Fibroblast of mammary gland (primary cell): ENCODE data around the gene C11orf24.
"Not testable (repeated sequence)": the region's sequence is repeated elsewhere in the genome, so short reads cannot be mapped to it uniquely, and the experiment has no call there.

ENCODE experiments used
- DNase-seq: peaks from one replicate; pipeline ENCODE4 v3.0.0-alpha.2; 2010; ENCODE audit warnings: low read depth
- H3K4me3 ChIP-seq: 2 replicates; pipeline ENCODE4 v1.5.1; 2011; ENCODE audit warnings: low read depth, mild to moderate bottlenecking, low read length, moderate library complexity; ENCODE audit not compliant: control insufficient read depth
- TF ChIP-seq, protein P1 (sequence below): conservative IDR thresholded peaks from 2 replicates; pipeline ENCODE4 v1.5.1; 2011; ENCODE audit warnings: low read depth, low read length, inconsistent platforms; ENCODE audit not compliant: control insufficient read depth, insufficient read depth

C11orf24 gene

GRCh38 chr11:68295271-68295670 is 23.5 kb upstream of the C11orf24 start:
- DNase-seq = no peak
- H3K4me3 ChIP-seq = no peak overlapping the region
- TF ChIP-seq, protein P1, sequence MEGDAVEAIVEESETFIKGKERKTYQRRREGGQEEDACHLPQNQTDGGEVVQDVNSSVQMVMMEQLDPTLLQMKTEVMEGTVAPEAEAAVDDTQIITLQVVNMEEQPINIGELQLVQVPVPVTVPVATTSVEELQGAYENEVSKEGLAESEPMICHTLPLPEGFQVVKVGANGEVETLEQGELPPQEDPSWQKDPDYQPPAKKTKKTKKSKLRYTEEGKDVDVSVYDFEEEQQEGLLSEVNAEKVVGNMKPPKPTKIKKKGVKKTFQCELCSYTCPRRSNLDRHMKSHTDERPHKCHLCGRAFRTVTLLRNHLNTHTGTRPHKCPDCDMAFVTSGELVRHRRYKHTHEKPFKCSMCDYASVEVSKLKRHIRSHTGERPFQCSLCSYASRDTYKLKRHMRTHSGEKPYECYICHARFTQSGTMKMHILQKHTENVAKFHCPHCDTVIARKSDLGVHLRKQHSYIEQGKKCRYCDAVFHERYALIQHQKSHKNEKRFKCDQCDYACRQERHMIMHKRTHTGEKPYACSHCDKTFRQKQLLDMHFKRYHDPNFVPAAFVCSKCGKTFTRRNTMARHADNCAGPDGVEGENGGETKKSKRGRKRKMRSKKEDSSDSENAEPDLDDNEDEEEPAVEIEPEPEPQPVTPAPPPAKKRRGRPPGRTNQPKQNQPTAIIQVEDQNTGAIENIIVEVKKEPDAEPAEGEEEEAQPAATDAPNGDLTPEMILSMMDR = no peak

- TF ChIP-seq, protein P1 = no peak
- no peak for DNase-seq
- no peak overlapping the region for H3K4me3 ChIP-seq
Observed at GRCh38 chr11:68293708-68294107, 21.9 kb upstream of the C11orf24 start.

- TF ChIP-seq, protein P1 = no peak
- no peak for DNase-seq
- H3K4me3 ChIP-seq = no peak overlapping the region
Observed at GRCh38 chr11:68289456-68289855, 17.7 kb upstream of the C11orf24 start.

GRCh38 chr11:68287419-68287818 is 15.6 kb upstream of the C11orf24 start:
- no peak for DNase-seq
- H3K4me3 ChIP-seq = no peak overlapping the region
- TF ChIP-seq, protein P1 = no peak

- not testable (repeated sequence) for DNase-seq, H3K4me3 ChIP-seq
Observed at GRCh38 chr11:68284588-68284987, 12.8 kb upstream of the C11orf24 start.

- DNase-seq = no peak
- TF ChIP-seq, protein P1 = no peak
- no peak overlapping the region for H3K4me3 ChIP-seq
Observed at GRCh38 chr11:68282861-68283230, 11.1 kb upstream of the C11orf24 start.

GRCh38 chr11:68282141-68282860 is 10.5 kb upstream of the C11orf24 start:
- no peak overlapping the region for H3K4me3 ChIP-seq
- DNase-seq = no peak
- TF ChIP-seq, protein P1 = no peak
